A673 (cell line): ENCODE data around the gene ADK.

ENCODE experiments used
- EZH2 ChIP-seq: fragments of 200-600 bp; sonication (generic); IDR thresholded peaks from 2 replicates; pipeline ENCODE4 v1.6.1; 2017; ENCODE audit warnings: borderline replicate concordance, low read depth, mild to moderate bottlenecking, mixed read lengths, antibody characterized with exemption, low read length; ENCODE audit not compliant: poor library complexity, severe bottlenecking
- TF ChIP-seq, protein P1 (sequence below): fragments of 300-800, 200-600 bp; sonication (generic); conservative IDR thresholded peaks from 2 replicates; pipeline ENCODE4 v1.5.1; 2017; ENCODE audit warnings: low read depth, mild to moderate bottlenecking, antibody characterized with exemption, low read length, moderate library complexity, mixed read lengths

DNA sequence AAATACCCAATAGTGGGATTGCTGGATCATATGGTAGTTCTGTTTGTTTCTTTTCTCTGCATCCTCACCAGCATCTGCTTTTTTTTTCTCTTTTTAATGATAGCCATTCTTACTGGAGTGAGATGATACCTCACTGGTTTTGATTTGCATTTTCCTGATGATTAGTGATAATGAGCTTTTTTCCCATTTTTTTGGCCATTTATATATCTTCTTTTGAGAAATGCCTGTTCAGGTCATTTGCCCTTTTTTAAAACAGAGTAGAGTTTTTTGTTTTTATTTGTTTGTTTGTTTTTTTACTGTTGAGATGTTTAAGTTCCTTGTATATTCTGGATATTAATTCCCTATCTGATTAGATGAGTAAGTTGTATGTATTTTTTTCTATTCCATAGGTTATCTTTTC is 469.6 kb downstream of the ADK start:
- TF ChIP-seq, protein P1, sequence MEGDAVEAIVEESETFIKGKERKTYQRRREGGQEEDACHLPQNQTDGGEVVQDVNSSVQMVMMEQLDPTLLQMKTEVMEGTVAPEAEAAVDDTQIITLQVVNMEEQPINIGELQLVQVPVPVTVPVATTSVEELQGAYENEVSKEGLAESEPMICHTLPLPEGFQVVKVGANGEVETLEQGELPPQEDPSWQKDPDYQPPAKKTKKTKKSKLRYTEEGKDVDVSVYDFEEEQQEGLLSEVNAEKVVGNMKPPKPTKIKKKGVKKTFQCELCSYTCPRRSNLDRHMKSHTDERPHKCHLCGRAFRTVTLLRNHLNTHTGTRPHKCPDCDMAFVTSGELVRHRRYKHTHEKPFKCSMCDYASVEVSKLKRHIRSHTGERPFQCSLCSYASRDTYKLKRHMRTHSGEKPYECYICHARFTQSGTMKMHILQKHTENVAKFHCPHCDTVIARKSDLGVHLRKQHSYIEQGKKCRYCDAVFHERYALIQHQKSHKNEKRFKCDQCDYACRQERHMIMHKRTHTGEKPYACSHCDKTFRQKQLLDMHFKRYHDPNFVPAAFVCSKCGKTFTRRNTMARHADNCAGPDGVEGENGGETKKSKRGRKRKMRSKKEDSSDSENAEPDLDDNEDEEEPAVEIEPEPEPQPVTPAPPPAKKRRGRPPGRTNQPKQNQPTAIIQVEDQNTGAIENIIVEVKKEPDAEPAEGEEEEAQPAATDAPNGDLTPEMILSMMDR, result no peak
- no peak for TF ChIP-seq EZH2
